ENCODE data around the gene DNAJC18. TPM values are rescaled to one million over a fixed set of nuclear protein-coding genes. Genes with fewer than 3 reads are reported as not detected.

DNAJC18 gene
- total and polyA plus RNA-seq, 2 donors (not counting 1 experiment from before 2014, with no cell fraction given), result 2.0 to 13.6 TPM

DNA sequence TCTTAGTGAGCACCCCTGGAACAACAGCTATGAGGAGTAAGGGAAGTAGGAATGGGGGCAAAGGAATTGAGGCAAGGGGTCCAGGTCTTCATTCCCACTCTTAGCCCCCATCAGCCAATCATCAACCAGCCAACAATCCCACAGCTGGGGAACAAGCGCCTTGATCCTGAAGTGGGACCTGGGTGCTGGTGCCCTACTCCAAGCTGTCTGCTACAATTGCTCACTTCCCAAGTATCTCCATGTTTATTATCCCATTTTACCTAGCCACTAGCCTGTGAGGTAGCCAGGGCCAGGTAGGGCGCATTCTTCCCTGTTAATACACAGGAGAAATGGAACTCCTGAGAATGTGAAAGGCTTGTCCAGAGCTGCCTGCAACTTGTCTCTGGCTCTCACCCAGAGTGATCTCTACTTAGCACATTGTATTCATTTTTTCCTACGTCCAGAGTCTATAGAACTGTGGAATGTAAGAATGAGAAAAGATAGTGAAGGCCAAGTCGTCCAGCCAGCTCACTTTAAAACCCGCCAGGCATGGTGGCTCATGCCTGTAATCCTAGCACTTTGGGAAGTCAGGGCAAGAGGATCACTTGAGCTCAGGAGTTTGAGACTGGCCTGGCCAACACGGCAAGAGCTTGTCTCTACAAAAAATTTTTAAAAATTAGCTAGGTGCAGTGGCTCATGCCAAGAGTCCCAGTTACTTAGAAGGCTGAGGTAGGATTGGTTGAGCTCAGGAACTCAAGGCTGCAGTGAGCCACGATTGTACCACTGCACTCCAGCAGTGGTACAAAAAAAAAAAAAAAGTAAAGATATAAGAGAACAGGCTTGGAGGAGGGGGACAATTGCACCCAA, 6.2 kb upstream of the DNAJC18 start:
- Histone ChIP-seq H3K36me3 (replicated peaks in 1 of 2; ENCODE audit: control extremely low read depth in 1 of 2, control insufficient read depth in 1 of 2, extremely low read depth in 1 of 2, insufficient read depth in 2 of 2, low read length in 1 of 2) (no peaks in the 10 kb centered on the region), H3K9ac (ENCODE audit: low read length) (no peak overlapping the region), H3K4me2 (replicated peaks; ENCODE audit: low read depth, low read length, poor library complexity, severe bottlenecking) (no peak overlapping the region), H4K20me1 (ENCODE audit: control insufficient read depth, insufficient read depth, low read length, poor library complexity, severe bottlenecking) (no peaks in the 10 kb centered on the region), H3K9me3 (ENCODE audit: control extremely low read depth in 1 of 3, control insufficient read depth in 2 of 3, insufficient read depth in 1 of 3, low read length in 2 of 3) (no peaks in the 10 kb centered on the region), H2AFZ (ENCODE audit: insufficient read depth, low read depth, low read length, poor library complexity, severe bottlenecking) (no peak overlapping the region), H3K4me1 (ENCODE audit: control insufficient read depth in 2 of 2, insufficient read depth in 2 of 2, low read length in 2 of 2) (no peaks in the 10 kb centered on the region), H3K79me2 (ENCODE audit: control insufficient read depth, insufficient read depth, low read length) (no peaks in the 10 kb centered on the region), H3K27ac (ENCODE audit: low read length in 2 of 2) (no peak overlapping the region), H3K4me3 (ENCODE audit: control extremely low read depth in 1 of 5, extremely low read depth in 1 of 5, insufficient read depth in 1 of 5, low read depth in 2 of 5, low read length in 4 of 5) (no peak overlapping the region), H3K27me3 (replicated peaks in 1 of 4; ENCODE audit: control extremely low read depth in 1 of 4, control insufficient read depth in 3 of 4, insufficient read depth in 4 of 4, low read length in 3 of 4) (no peaks in the 10 kb centered on the region)
- no peak for DNase-seq
- intact Hi-C loops (cut with micrococcal nuclease), result no loop called here
- no peaks in the 10 kb centered on the region for H3K9me3 Mint-ChIP-seq (ENCODE audit: insufficient read depth)
- 81% methylated on average over 5 of the region's 7 CpGs for WGBS (ENCODE audit: insufficient coverage)
- no peak for ATAC-seq (ENCODE audit: low read depth)
- H3K4me3 Mint-ChIP-seq, result no peak overlapping the region
- no peak overlapping the region for H3K27ac Mint-ChIP-seq
- POLR2A ChIA-PET, result interaction anchor here (0.6 kb wide), 1 partner anchor 15 kb away, joined by 5 read pairs; no protein-coding TSS in a partner anchor
- H3K4me1 Mint-ChIP-seq, result peaks cover 3% of the 10 kb centered on the region
- TF ChIP-seq CTCF (IDR thresholded peaks at IDR 0.05) (no peak), EZH2 (IDR thresholded peaks at IDR 0.05; ENCODE audit: borderline replicate concordance, insufficient read depth, low read depth, low read length, poor library complexity, severe bottlenecking) (no peak)
- CTCF ChIA-PET, result interaction anchor here (1.0 kb wide), 1 partner anchor 68 kb away, joined by 3 read pairs; no protein-coding TSS in a partner anchor
- H3K27me3 Mint-ChIP-seq, result peaks cover 3% of the 10 kb centered on the region

- ChIA-PET POLR2A (no interaction called here), CTCF (interaction anchor here (1.1 kb wide), 1 partner anchor 21 kb away, joined by 3 read pairs; no protein-coding TSS in a partner anchor)
- 100% methylated on average over 1 of the region's 4 CpGs for WGBS (ENCODE audit: insufficient coverage)
- Histone ChIP-seq H3K4me1 (ENCODE audit: control insufficient read depth in 2 of 2, insufficient read depth in 2 of 2, low read length in 2 of 2) (peaks cover 5 to 6% of the 10 kb centered on the region in 2 donors), H3K79me2 (ENCODE audit: control insufficient read depth, insufficient read depth, low read length) (no peaks in the 10 kb centered on the region), H3K27ac (ENCODE audit: low read length in 2 of 2) (no peak overlapping the region), H2AFZ (ENCODE audit: insufficient read depth, low read depth, low read length, poor library complexity, severe bottlenecking) (no peak overlapping the region), H3K4me2 (replicated peaks; ENCODE audit: low read depth, low read length, poor library complexity, severe bottlenecking) (no peak overlapping the region), H3K9me3 (ENCODE audit: control extremely low read depth in 1 of 3, control insufficient read depth in 2 of 3, insufficient read depth in 1 of 3, low read length in 2 of 3) (no peaks in the 10 kb centered on the region), H3K4me3 (ENCODE audit: control extremely low read depth in 1 of 5, extremely low read depth in 1 of 5, insufficient read depth in 1 of 5, low read depth in 2 of 5, low read length in 4 of 5) (no peak overlapping the region), H3K9ac (ENCODE audit: low read length) (no peak overlapping the region), H4K20me1 (ENCODE audit: control insufficient read depth, insufficient read depth, low read length, poor library complexity, severe bottlenecking) (no peaks in the 10 kb centered on the region), H3K36me3 (replicated peaks in 1 of 2; ENCODE audit: control extremely low read depth in 1 of 2, control insufficient read depth in 1 of 2, extremely low read depth in 1 of 2, insufficient read depth in 2 of 2, low read length in 1 of 2) (no peaks in the 10 kb centered on the region), H3K27me3 (replicated peaks in 1 of 4; ENCODE audit: control extremely low read depth in 1 of 4, control insufficient read depth in 3 of 4, insufficient read depth in 4 of 4, low read length in 3 of 4) (no peaks in the 10 kb centered on the region)
- DNase-seq (no peak), ATAC-seq (ENCODE audit: low read depth) (no peak)
- H3K4me3 Mint-ChIP-seq, result no peak overlapping the region
- intact Hi-C loops (cut with micrococcal nuclease), result no loop called here
- no peak for TF ChIP-seq EZH2 (IDR thresholded peaks at IDR 0.05; ENCODE audit: borderline replicate concordance, insufficient read depth, low read depth, low read length, poor library complexity, severe bottlenecking)
- TF ChIP-seq CTCF (IDR thresholded peaks at IDR 0.05), result no peak
- H3K27me3 Mint-ChIP-seq, result peaks cover 3% of the 10 kb centered on the region
- no peaks in the 10 kb centered on the region for H3K9me3 Mint-ChIP-seq (ENCODE audit: insufficient read depth)
- H3K4me1 Mint-ChIP-seq, result peaks cover 9% of the 10 kb centered on the region
- H3K27ac Mint-ChIP-seq, result no peak overlapping the region
Observed at GRCh38 chr5:139443831-139444453, 4.6 kb upstream of the DNAJC18 start.

All from B cell (primary cell).